ENCODE results near the gene ZNF287. TPM values are rescaled to one million over a fixed set of nuclear protein-coding genes. Genes with fewer than 3 reads are reported as not detected.

Gene ZNF287
- total and polyA plus RNA-seq, 2 of the 8 experiments (the other 6 are each of a cell fraction or from before 2014, with no cell fraction given): 1.7 to 5.6 TPM

DNA sequence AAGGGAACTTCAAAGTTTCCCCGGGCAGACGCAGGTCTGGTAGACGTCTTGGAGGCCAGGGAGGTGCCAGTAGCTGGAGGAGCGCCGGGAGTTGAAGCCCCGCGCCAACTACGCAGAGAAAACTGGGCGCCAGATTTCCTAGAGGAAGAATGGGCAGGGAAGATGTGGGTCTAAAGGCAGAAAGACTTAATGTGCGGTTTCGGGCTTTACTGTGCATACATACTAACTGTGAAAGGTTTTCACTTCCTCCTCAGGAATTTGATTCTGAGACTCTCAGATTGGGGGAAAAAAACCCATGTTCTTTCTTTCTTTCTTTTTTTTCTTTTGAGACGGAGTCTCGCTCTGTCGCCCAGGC, 331 bp upstream of the ZNF287 start:
- H2BK12ac ChIP-seq (ENCODE audit: low read depth, low read length): no peak overlapping the region
- no peak overlapping the region for H3K14ac ChIP-seq (ENCODE audit: insufficient read length)
- H3K18ac ChIP-seq (ENCODE audit: extremely low read depth, low read length): no peak overlapping the region
- no peak overlapping the region for H3K23ac ChIP-seq (ENCODE audit: insufficient read length)
- ChIA-PET CTCF (ENCODE audit: partially characterized antibody) (interaction anchor here (0.6 to 1.6 kb wide), 4 partner anchors 15 to 183 kb away, joined by 3 to 6 read pairs (median 4); no protein-coding TSS in a partner anchor), POLR2A (ENCODE audit: partially characterized antibody) (interaction anchor here (0.6 kb wide), 1 partner anchor 25 kb away, joined by 3 read pairs; no protein-coding TSS in a partner anchor)
- DNase-seq (ENCODE audit: low read depth in 1 of 2, low spot score in 2 of 2) (no peak), FAIRE-seq (no peak)
- no peak overlapping the region for H4K8ac ChIP-seq (ENCODE audit: extremely low read depth, insufficient read depth, low read length)
- no peak overlapping the region for H3K4ac ChIP-seq (replicated peaks; ENCODE audit: insufficient read length, low read depth, low read length)
- no peak overlapping the region for H4K5ac ChIP-seq (ENCODE audit: insufficient read length, low read depth, low read length)
- H3K4me3 ChIP-seq (ENCODE audit: extremely low read depth in 1 of 4, insufficient read depth in 2 of 4, low read depth in 3 of 4, low read length in 4 of 4): peak overlapping the region in 3 of 4 experiments; percentile 58 to 79 (median 72); a peak in 4 of 8 replicates
- peaks cover 0 to 3% (median 1%) of the 10 kb centered on the region in 4 experiments; a peak in 4 of 7 replicates for H3K4me1 ChIP-seq (replicated peaks in 1 of 4; ENCODE audit: control insufficient read depth in 3 of 4, insufficient read depth in 4 of 4, low read length in 3 of 4)
- no peak overlapping the region for H2BK5ac ChIP-seq (ENCODE audit: low read depth, low read length)
- no peaks in the 10 kb centered on the region for H3K36me3 ChIP-seq (ENCODE audit: control insufficient read depth in 2 of 4, insufficient read depth in 4 of 4, low read length in 3 of 4)
- no peak overlapping the region for H3K27ac ChIP-seq (ENCODE audit: low read depth, low read length)
- 0 out of 4 replicates have a peak, but pooled peaks cover 0 to 3% of the 10 kb centered on the region in 2 experiments for H3K79me2 ChIP-seq (ENCODE audit: control insufficient read depth in 1 of 2, insufficient read depth in 2 of 2, low read length in 2 of 2)
- no peaks in the 10 kb centered on the region for H3K79me1 ChIP-seq (ENCODE audit: low read depth, low read length)
- 34% methylated on average over 14 of the region's 14 CpGs; no CpG with 5 or more reads in 1 of the 2 experiments for WGBS, 2 experiments (ENCODE audit: extremely low coverage in 1 of 2, insufficient coverage in 1 of 2, insufficient read length in 1 of 2, insufficient replicate concordance in 2 of 2, low coverage in 1 of 2, low lambda C conversion rate in 2 of 2, missing lambda C conversion rate in 1 of 2)
- no peak overlapping the region for H4K91ac ChIP-seq (replicated peaks; ENCODE audit: insufficient read length, low read length)
- H2BK15ac ChIP-seq (ENCODE audit: low read length): no peak overlapping the region
- H3K27me3 ChIP-seq (replicated peaks in 1 of 4; ENCODE audit: control insufficient read depth in 3 of 4, extremely low read depth in 1 of 4, insufficient read depth in 3 of 4, low read length in 3 of 4): peaks cover 2 to 22% (median 18%) of the 10 kb centered on the region in 4 experiments
- no peaks in the 10 kb centered on the region for H3K9me3 ChIP-seq (ENCODE audit: insufficient read depth in 2 of 2, low read depth in 1 of 2, low read length in 1 of 2)
- H3K4me2 ChIP-seq (ENCODE audit: insufficient read depth in 1 of 2, low read depth in 2 of 2, low read length in 2 of 2): peak overlapping the region; percentile 66 to 96; a peak in 3 of 4 replicates
- H2AFZ ChIP-seq (ENCODE audit: low read length): no peak overlapping the region
- H3K9ac ChIP-seq (replicated peaks in 1 of 4; ENCODE audit: extremely low read depth in 1 of 4, low read depth in 3 of 4, low read length in 3 of 4): no peak overlapping the region
- H4K20me1 ChIP-seq (replicated peaks in 1 of 2; ENCODE audit: control insufficient read depth in 1 of 2, insufficient read depth in 2 of 2, low read length in 2 of 2): no peaks in the 10 kb centered on the region
- H2BK20ac ChIP-seq (ENCODE audit: low read length): no peak overlapping the region
- H3K56ac ChIP-seq (replicated peaks; ENCODE audit: insufficient read length, low read depth, low read length): no peak overlapping the region
- peaks cover 6% of the 10 kb centered on the region; the same call in 1 of the 2 replicates for H3K23me2 ChIP-seq (ENCODE audit: low read depth, low read length)
- H2AK5ac ChIP-seq (ENCODE audit: low read depth, low read length): no peak overlapping the region
- H2BK120ac ChIP-seq (replicated peaks; ENCODE audit: low read depth, low read length): no peak overlapping the region
- TF ChIP-seq, protein P1, sequence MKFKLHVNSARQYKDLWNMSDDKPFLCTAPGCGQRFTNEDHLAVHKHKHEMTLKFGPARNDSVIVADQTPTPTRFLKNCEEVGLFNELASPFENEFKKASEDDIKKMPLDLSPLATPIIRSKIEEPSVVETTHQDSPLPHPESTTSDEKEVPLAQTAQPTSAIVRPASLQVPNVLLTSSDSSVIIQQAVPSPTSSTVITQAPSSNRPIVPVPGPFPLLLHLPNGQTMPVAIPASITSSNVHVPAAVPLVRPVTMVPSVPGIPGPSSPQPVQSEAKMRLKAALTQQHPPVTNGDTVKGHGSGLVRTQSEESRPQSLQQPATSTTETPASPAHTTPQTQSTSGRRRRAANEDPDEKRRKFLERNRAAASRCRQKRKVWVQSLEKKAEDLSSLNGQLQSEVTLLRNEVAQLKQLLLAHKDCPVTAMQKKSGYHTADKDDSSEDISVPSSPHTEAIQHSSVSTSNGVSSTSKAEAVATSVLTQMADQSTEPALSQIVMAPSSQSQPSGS (IDR thresholded peaks at IDR 0.05; ENCODE audit: low read length): no peak
- TF ChIP-seq BACH1 (IDR thresholded peaks at IDR 0.05; ENCODE audit: low read length) (no peak), SIN3A (conservative IDR thresholded peaks at IDR 0.05 in 1 of 2, IDR thresholded peaks at IDR 0.05 in 1 of 2; ENCODE audit: low read depth in 1 of 2, low read length in 2 of 2) (no peak), RXRA (IDR thresholded peaks at IDR 0.05; ENCODE audit: insufficient read depth, low read depth, low read length) (no peak), TAF1 (IDR thresholded peaks at IDR 0.05; ENCODE audit: low read depth, low read length) (no peak), RFX5 (IDR thresholded peaks at IDR 0.05; ENCODE audit: borderline replicate concordance, low read depth, low read length) (no peak)
- TF ChIP-seq, protein P2, sequence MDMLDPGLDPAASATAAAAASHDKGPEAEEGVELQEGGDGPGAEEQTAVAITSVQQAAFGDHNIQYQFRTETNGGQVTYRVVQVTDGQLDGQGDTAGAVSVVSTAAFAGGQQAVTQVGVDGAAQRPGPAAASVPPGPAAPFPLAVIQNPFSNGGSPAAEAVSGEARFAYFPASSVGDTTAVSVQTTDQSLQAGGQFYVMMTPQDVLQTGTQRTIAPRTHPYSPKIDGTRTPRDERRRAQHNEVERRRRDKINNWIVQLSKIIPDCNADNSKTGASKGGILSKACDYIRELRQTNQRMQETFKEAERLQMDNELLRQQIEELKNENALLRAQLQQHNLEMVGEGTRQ (IDR thresholded peaks at IDR 0.05; ENCODE audit: low read length): no peak
